HG03175 (cell line): ENCODE measurements around the gene INO80.
A peak's percentile ranks its signal among the peaks of the same experiment; 100 is the strongest.
"Not testable (repeated sequence)": the region's sequence is repeated elsewhere in the genome, so short reads cannot be mapped to it uniquely, and the experiment has no call there.

Experiments
- ATAC-seq: cut with Tn5 transposase; IDR thresholded peaks from one replicate; pipeline ENCODE4 v1.9.1; 2021; ENCODE audit warnings: mild to moderate bottlenecking, moderate library complexity; ENCODE audit not compliant: unreplicated experiment

The INO80 gene, protein sequence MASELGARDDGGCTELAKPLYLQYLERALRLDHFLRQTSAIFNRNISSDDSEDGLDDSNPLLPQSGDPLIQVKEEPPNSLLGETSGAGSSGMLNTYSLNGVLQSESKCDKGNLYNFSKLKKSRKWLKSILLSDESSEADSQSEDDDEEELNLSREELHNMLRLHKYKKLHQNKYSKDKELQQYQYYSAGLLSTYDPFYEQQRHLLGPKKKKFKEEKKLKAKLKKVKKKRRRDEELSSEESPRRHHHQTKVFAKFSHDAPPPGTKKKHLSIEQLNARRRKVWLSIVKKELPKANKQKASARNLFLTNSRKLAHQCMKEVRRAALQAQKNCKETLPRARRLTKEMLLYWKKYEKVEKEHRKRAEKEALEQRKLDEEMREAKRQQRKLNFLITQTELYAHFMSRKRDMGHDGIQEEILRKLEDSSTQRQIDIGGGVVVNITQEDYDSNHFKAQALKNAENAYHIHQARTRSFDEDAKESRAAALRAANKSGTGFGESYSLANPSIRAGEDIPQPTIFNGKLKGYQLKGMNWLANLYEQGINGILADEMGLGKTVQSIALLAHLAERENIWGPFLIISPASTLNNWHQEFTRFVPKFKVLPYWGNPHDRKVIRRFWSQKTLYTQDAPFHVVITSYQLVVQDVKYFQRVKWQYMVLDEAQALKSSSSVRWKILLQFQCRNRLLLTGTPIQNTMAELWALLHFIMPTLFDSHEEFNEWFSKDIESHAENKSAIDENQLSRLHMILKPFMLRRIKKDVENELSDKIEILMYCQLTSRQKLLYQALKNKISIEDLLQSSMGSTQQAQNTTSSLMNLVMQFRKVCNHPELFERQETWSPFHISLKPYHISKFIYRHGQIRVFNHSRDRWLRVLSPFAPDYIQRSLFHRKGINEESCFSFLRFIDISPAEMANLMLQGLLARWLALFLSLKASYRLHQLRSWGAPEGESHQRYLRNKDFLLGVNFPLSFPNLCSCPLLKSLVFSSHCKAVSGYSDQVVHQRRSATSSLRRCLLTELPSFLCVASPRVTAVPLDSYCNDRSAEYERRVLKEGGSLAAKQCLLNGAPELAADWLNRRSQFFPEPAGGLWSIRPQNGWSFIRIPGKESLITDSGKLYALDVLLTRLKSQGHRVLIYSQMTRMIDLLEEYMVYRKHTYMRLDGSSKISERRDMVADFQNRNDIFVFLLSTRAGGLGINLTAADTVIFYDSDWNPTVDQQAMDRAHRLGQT (N-terminal part only)

GRCh38 chr15:41116116-41116961, at the start of gene INO80:
Gene INO80 (minus strand): TSS chr15:41116280. CDS start chr15:41096310, 19,970 bp downstream.
- ATAC-seq, result peak; percentile 79

DNA sequence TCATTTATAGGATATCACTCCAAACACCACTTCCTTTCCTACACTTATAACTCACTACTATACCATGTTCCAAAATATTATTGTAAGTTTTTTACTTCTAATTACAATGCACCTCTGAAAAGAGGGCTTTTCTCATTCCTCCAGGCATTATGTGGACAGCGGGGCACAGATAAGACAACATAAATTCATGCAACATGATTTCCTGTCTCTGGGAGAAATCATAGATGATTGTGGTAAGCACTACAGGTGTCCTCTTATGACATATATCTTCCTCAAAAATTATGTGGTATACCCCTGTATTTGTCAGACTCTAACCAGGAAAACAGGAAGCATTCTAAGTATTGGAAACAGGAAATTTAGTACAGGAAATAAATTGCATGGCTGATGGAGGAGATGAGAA, 45.7 kb upstream of the INO80 start:
- no peak for ATAC-seq

DNA sequence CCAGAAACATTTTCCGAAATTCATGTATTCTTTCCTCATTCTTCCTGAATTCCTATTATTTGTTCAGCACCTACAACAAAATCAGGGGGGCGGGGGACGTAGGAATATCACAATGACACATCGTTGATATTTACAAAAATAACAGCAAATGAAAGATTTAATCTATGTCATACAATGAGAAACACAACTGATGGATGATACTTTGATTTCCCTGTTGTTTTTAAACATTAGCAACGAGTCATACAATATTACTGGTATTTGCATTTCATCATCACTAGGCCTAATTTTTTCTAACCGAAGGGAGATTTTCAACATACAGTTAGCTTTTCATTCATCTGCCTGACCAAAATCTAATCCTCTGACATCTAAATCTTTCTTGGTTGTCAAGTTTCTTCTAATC, 45.3 kb upstream of the INO80 start:
- no peak for ATAC-seq

- no peak for ATAC-seq
Measured at GRCh38 chr15:41160639-41161315, 44.7 kb upstream of the INO80 start.

DNA sequence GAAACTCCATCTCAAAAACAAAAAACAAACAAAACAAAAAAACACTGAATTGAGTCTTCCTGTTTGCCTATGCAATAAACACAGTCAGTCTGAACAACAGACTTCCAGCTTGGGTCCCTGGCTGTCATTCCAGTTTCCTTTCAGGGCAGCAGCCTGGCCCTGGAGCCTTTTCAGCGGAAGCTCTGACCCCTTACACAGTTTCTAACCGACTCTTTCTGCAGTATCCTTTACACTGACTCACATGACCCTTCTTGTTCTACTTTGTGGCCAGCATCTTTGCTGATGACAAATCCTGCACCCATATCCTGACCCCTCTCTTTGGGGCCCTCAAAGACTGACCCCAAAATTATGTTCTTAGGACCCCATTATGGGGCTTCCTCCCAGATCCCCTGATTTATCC, 38.3 kb upstream of the INO80 start:
- no peak for ATAC-seq

DNA sequence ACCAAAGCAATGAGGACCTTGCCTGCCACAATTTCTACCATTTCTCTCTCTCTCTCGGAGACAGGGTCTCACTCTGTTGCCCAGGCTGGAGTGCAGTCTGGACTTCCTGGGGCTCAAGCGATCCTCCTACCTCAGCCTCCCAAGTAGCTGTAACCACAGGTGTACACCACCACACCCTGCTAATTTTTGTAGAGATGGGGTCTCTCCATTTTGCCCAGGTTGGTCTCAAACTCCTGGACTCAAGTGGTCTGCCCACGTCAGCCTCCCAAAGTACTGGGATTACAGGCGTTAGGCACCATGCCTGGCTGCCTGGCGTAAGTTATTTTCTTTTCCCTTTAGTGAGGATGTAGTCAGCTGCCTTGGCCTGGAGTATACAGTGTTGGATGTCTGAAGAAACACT, 37.7 kb upstream of the INO80 start:
- ATAC-seq, result no peak

DNA sequence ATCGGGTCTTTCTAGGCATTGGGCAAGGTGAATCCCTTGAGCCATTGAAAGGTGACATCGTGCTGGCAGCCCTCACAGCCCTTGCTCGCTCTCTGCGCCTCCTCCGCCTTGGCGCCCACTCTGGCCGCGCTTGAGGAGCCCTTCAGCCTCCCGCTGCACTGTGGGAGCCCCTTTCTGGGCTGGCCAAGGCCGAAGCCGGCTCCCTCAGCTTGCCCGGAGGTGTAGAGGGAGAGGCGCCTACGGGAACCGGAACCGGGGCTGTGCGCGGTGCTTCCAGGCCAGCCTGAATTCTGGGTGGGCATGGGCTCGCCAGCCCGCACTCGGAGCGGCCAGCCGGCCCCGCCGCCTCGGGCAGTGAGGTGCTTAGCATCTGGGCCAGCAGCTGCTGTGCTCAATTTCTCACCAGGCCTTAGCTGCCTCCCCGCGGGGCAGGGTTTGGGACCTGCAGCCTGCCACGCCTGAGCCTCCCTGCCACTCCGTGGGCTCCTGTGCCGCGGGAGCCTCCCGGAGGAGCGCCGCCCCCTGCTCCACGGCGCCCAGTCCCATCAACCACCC, 35.4 kb upstream of the INO80 start:
- ATAC-seq, result no peak

DNA sequence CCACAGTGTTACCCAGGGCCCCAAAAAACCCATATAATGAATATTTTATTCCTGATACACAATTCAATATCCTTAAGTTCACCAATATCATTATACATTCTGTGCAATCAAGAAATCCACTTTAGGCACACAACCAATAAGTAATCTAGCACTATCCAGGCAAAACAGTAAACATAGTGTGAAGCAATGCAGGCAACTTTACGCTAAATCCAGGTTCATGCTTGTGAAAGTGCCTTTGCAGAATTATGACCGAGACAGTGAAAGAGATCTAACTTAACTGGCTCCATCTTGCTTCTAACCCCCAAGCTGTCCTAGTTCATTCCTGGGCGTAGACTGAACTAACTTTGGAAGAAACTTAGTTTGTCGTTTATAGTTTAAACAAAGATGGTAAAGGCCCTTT, 34.2 kb upstream of the INO80 start:
- no peak for ATAC-seq

- no peak for ATAC-seq
Measured at GRCh38 chr15:41148065-41148464, 32.0 kb upstream of the INO80 start.

DNA sequence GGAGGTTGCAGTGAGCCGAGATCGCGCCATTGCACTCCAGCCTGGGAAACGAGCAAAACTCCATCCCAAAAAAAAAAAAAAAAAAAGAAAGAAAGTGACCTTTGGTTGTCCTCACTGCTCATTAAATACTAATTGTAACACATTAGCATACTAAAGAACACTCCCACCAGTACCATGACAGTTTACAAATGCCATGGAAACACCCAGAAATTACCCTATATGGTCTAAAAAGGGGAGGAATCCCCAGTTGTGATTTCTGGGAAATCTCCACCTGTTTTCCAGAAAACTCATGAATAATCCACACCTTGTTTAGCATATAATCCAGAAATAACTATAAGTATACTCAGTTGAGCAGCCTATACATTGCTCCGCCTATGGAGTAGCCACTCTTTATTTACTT, 23.5 kb upstream of the INO80 start:
- no peak for ATAC-seq

- ATAC-seq, result not testable (repeated sequence)
Measured at GRCh38 chr15:41139112-41139511, 23.0 kb upstream of the INO80 start.

DNA sequence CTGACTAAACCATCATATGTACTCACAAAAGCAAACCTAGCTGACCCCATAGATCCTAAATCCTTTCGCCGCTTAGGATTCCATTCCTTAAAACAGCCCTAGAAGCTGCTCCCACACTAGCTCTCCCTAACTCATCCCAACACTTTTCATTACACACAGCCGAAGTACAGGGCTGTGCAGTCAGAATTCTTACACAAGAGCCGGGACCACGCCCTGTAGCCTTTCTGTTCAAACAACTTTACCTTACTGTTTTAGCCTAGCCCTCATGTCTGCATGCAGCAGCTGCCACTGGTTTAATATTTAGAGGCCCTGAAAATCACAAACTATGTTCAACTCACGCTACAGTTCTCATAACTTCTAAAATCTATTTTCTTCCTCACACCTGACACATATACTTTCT, 19.5 kb upstream of the INO80 start:
- ATAC-seq, result not testable (repeated sequence)

DNA sequence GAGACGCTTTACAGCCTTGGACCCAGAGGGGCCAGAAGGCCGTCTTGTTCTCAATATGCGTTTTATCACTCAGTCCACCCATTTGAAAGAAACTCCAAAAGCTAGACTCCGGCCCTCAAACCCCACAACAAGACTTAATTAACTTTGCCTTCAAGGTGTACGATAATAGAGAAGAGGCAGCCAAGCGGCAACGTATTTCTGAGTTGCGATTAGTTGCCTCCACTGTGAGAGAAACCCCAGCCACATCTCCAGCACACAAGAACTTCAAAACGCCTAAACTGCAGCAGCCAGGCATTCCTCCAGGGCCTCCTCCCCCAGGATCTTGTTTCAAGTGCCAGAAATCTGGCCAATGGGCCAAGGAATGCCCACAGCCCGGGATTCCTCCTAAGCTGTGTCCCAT, 17.4 kb upstream of the INO80 start:
- ATAC-seq, result no peak

- not testable (repeated sequence) for ATAC-seq
Measured at GRCh38 chr15:41132094-41132493, 16.0 kb upstream of the INO80 start.

DNA sequence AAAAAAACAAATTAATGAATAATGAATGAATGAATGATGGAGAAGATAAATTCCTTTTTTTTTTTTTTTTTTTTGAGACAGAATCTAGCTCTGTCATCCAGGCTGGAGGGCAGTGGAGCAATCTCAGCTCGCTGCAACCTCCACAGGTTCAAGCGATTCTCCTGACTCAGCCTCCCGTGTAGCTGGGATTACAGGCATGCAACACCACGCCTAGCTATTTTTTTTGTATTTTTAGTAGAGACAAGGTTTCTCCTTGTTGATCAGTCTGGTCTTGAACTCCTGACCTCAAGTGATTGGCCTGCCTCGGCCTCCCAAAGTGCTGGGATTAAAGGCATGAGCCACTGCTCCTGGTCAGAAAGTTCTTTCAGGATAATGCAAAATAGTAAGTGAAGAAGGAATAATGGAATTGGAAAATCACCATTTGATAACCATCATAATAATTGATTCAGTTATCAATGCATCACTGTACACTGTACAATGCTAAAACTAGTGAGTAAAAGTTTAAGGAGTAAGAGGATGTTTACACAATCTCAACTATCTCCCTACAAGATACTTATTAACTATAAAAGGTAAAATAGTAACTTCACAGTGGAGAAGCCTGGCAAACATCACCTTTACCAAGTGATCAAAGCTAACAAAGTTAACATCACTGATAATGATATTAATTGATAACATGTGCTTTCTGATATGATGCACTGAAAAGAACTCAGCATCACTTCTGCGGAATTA, 12.3 kb upstream of the INO80 start:
- ATAC-seq, result no peak

GRCh38 chr15:41125931-41126642, 10.0 kb upstream of the INO80 start:
- no peak for ATAC-seq

- ATAC-seq, result no peak
Measured at GRCh38 chr15:41125063-41125669, 9.1 kb upstream of the INO80 start.

DNA sequence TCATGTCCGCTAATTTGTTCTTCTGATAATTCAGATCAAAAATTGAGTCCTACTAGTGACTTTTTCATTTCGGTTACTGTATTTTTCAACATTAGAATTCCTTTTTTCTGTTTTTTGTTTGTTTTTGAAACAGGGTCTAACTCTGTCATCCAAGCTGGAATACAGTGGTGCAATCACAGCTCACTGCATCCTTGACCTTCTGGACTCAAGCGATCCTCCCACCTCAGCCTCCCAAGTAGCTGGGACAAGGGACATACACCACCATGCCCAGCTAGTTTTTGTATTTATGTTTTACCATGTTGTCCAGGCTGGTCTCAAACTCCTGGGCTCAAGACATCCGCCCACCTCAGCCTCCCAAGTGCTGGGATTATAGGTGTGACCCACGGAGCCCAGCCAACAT, 8.0 kb upstream of the INO80 start:
- no peak for ATAC-seq
